H9 (cell line): ENCODE measurements around the gene OR52A5. TPM values are rescaled to one million over a fixed set of nuclear protein-coding genes. Genes with fewer than 3 reads are reported as not detected.

Source experiments
- DNase-seq: peaks from one replicate; pipeline ENCODE4 v3.0.0-alpha.2; 2017
- H2AFZ ChIP-seq: one replicate; pipeline ENCODE4 v1.6.1; 2013; ENCODE audit warnings: mild to moderate bottlenecking, low read length, control low read depth, moderate library complexity
- H2AK5ac ChIP-seq: 2 replicates; pipeline ENCODE4 v1.6.1; 2013; ENCODE audit warnings: low read length, control low read depth, mixed read lengths; ENCODE audit not compliant: insufficient read length
- H2BK120ac ChIP-seq: one replicate; pipeline ENCODE4 v1.6.1; 2013; ENCODE audit warnings: low read depth, mild to moderate bottlenecking, low read length, control low read depth, inconsistent platforms; ENCODE audit not compliant: poor library complexity, severe bottlenecking
- H2BK12ac ChIP-seq: 2 replicates; pipeline ENCODE4 v1.6.1; 2013; ENCODE audit warnings: low read length, control low read depth, mixed read lengths, low read depth; ENCODE audit not compliant: insufficient read length
- H2BK15ac ChIP-seq: 2 replicates; pipeline ENCODE4 v1.6.1; 2013; ENCODE audit warnings: low read depth, low read length, control low read depth
- H2BK20ac ChIP-seq: one replicate; pipeline ENCODE4 v1.6.1; 2013; ENCODE audit warnings: low read depth, mild to moderate bottlenecking, low read length, control low read depth, inconsistent platforms; ENCODE audit not compliant: poor library complexity, severe bottlenecking
- H2BK5ac ChIP-seq: 2 replicates; pipeline ENCODE4 v1.6.1; 2013; ENCODE audit warnings: low read length, control low read depth, mixed read lengths; ENCODE audit not compliant: insufficient read length
- H3K14ac ChIP-seq: 2 replicates; pipeline ENCODE4 v1.6.1; 2013; ENCODE audit warnings: low read length, control low read depth; ENCODE audit not compliant: insufficient read depth
- H3K18ac ChIP-seq: 2 replicates; pipeline ENCODE4 v1.6.1; 2013; ENCODE audit warnings: low read depth, mild to moderate bottlenecking, mixed read lengths, low read length, control low read depth; ENCODE audit not compliant: insufficient read length
- H3K23ac ChIP-seq: 2 replicates; pipeline ENCODE4 v1.6.1; 2013; ENCODE audit warnings: low read length, control low read depth, mixed read lengths, low read depth; ENCODE audit not compliant: insufficient read length
- H3K23me2 ChIP-seq: 2 replicates; pipeline ENCODE4 v1.6.1; 2013; ENCODE audit warnings: low read depth, mild to moderate bottlenecking, mixed read lengths, low read length, control low read depth; ENCODE audit not compliant: insufficient read length, poor library complexity, severe bottlenecking
- H3K27ac ChIP-seq: 2 replicates; pipeline ENCODE4 v1.5.1; 2013; ENCODE audit warnings: low read length, control low read depth, mixed read lengths, low read depth; ENCODE audit not compliant: insufficient read length
- H3K27me3 ChIP-seq: 2 replicates; pipeline ENCODE4 v1.6.1; 2013; ENCODE audit warnings: low read length, control low read depth, inconsistent platforms; ENCODE audit not compliant: insufficient read depth
- H3K4ac ChIP-seq: 2 replicates; pipeline ENCODE4 v1.6.1; 2013; ENCODE audit warnings: low read depth, mild to moderate bottlenecking, control low read depth, inconsistent platforms, low read length, moderate library complexity
- H3K4me1 ChIP-seq: 2 replicates; pipeline ENCODE4 v1.6.1; 2013; ENCODE audit warnings: low read length, control low read depth, inconsistent platforms; ENCODE audit not compliant: insufficient read depth
- H3K4me2 ChIP-seq: 2 replicates; pipeline ENCODE4 v1.6.1; 2013; ENCODE audit warnings: low read length, control low read depth, mixed read lengths; ENCODE audit not compliant: insufficient read length, insufficient read depth
- H3K56ac ChIP-seq: 2 replicates; pipeline ENCODE4 v1.6.1; 2013; ENCODE audit warnings: low read depth, mild to moderate bottlenecking, mixed read lengths, low read length, control low read depth; ENCODE audit not compliant: insufficient read length
- H3K79me1 ChIP-seq: 2 replicates; pipeline ENCODE4 v1.6.1; 2013; ENCODE audit warnings: low read depth, mild to moderate bottlenecking, moderate library complexity, low read length, control low read depth, inconsistent platforms; ENCODE audit not compliant: insufficient read depth, poor library complexity, severe bottlenecking
- H3K79me2 ChIP-seq: 2 replicates; pipeline ENCODE4 v1.6.1; 2013; ENCODE audit warnings: low read length, control low read depth, inconsistent platforms; ENCODE audit not compliant: insufficient read depth
- H3K9ac ChIP-seq: 2 replicates; pipeline ENCODE4 v1.6.1; 2013; ENCODE audit warnings: low read length, control low read depth, mixed read lengths; ENCODE audit not compliant: insufficient read length; ENCODE audit errors: extremely low read depth
- H3K9me3 ChIP-seq: one replicate; pipeline ENCODE4 v1.6.1; 2013; ENCODE audit warnings: low read depth, low read length, inconsistent platforms; ENCODE audit not compliant: control insufficient read depth
- H3T11ph ChIP-seq: one replicate; pipeline ENCODE4 v1.6.1; 2013; ENCODE audit warnings: mild to moderate bottlenecking, low read length, control low read depth, inconsistent platforms
- H4K20me1 ChIP-seq: one replicate; pipeline ENCODE4 v1.6.1; 2013; ENCODE audit not compliant: control insufficient read depth, insufficient read length, insufficient read depth
- H4K5ac ChIP-seq: 2 replicates; pipeline ENCODE4 v1.6.1; 2013; ENCODE audit warnings: low read depth, mild to moderate bottlenecking, mixed read lengths, low read length, control low read depth; ENCODE audit not compliant: insufficient read length
- H4K8ac ChIP-seq: replicated peaks from 2 replicates; pipeline ENCODE4 v1.6.1; 2013; ENCODE audit warnings: low read length, control low read depth, mixed read lengths, low read depth; ENCODE audit not compliant: insufficient read length
- H4K91ac ChIP-seq: 2 replicates; pipeline ENCODE4 v1.6.1; 2013; ENCODE audit warnings: low read depth, mild to moderate bottlenecking, moderate library complexity, mixed read lengths, low read length, control low read depth; ENCODE audit not compliant: insufficient read length
- H3K27ac Mint-ChIP-seq, 3 experiments: 2 replicates in 2 of 3; 3 replicates in 1 of 3; pipeline ENCODE4 v1.8.0; 2020 to 2021; ENCODE audit warnings: mixed read lengths in 3 of 3, mild to moderate bottlenecking in 1 of 3, moderate library complexity in 1 of 3
- H3K27me3 Mint-ChIP-seq: 2 replicates; pipeline ENCODE4 v1.8.0; 2021; ENCODE audit warnings: low read depth, mild to moderate bottlenecking, moderate library complexity, mixed read lengths
- H3K36me3 Mint-ChIP-seq, 3 experiments: 2 replicates in 2 of 3; 3 replicates in 1 of 3; pipeline ENCODE4 v1.8.0; 2020 to 2021; ENCODE audit warnings: low read depth in 3 of 3, mixed read lengths in 3 of 3; ENCODE audit not compliant: insufficient read depth in 1 of 3
- H3K4me1 Mint-ChIP-seq, 2 experiments: 2 replicates each; pipeline ENCODE4 v1.8.0; 2020; ENCODE audit warnings: mixed read lengths in 2 of 2
- H3K4me3 Mint-ChIP-seq, 2 experiments: 2 replicates in 1 of 2; 3 replicates in 1 of 2; pipeline ENCODE4 v1.8.0; 2020 to 2021; ENCODE audit warnings: mild to moderate bottlenecking in 2 of 2, mixed read lengths in 2 of 2, moderate library complexity in 1 of 2
- H3K9me3 Mint-ChIP-seq, 2 experiments: 2 replicates in 1 of 2; 3 replicates in 1 of 2; pipeline ENCODE4 v1.8.0; 2020; ENCODE audit warnings: mild to moderate bottlenecking in 2 of 2, mixed read lengths in 2 of 2, moderate library complexity in 1 of 2
- CTCF ChIP-seq: fragments of 200-600 bp; sonication (generic); conservative IDR thresholded peaks from 3 replicates; pipeline ENCODE4 v1.8.0; 2021; ENCODE audit warnings: antibody characterized with exemption, mild to moderate bottlenecking
- WGBS: extraction: QIAGEN DNeasy Blood & Tissue Kit; methylation state at CpG from one replicate; pipeline ENCODE4 v1.1.7; 2013; ENCODE audit warnings: missing lambda C conversion rate, low lambda C conversion rate, mixed read lengths; ENCODE audit not compliant: insufficient read length; ENCODE audit errors: extremely low coverage; 5-methylcytosine and 5-hydroxymethylcytosine counted together
- total RNA-seq: library from RNA; stranded (reverse); gene quantifications from 2 replicates; pipeline ENCODE4 v1.2.1, GENCODE V29; 2021

The OR52A5 gene
- total RNA-seq, 1 experiment from 2014 or later = not detected

GRCh38 chr11:5129457-5129877, 8.7 kb downstream of the OR52A5 start:
- Histone ChIP-seq H2BK20ac (no peak overlapping the region), H3K27ac (no peak overlapping the region), H3K23me2 (no peaks in the 10 kb centered on the region), H2AK5ac (no peak overlapping the region), H2BK12ac (no peak overlapping the region), H2AFZ (no peak overlapping the region), H3K23ac (no peak overlapping the region), H3K9ac (no peak overlapping the region), H3K56ac (no peak overlapping the region), H4K5ac (no peak overlapping the region), H3K27me3 (no peaks in the 10 kb centered on the region), H2BK15ac (no peak overlapping the region), H2BK5ac (no peak overlapping the region), H4K20me1 (no peaks in the 10 kb centered on the region), H3K9me3 (no peaks in the 10 kb centered on the region), H4K8ac (no peak overlapping the region), H4K91ac (no peak overlapping the region), H3K4me1 (no peaks in the 10 kb centered on the region), H2BK120ac (no peak overlapping the region), H3K79me2 (no peaks in the 10 kb centered on the region), H3K4me2 (no peak overlapping the region), H3T11ph (no peak overlapping the region), H3K79me1 (no peaks in the 10 kb centered on the region), H3K4ac (no peak overlapping the region), H3K18ac (no peak overlapping the region), H3K14ac (no peak overlapping the region)
- no peak overlapping the region for H3K27ac Mint-ChIP-seq
- no peaks in the 10 kb centered on the region for H3K27me3 Mint-ChIP-seq
- no peaks in the 10 kb centered on the region for H3K4me1 Mint-ChIP-seq
- no peak overlapping the region for H3K4me3 Mint-ChIP-seq
- no peaks in the 10 kb centered on the region for H3K36me3 Mint-ChIP-seq
- H3K9me3 Mint-ChIP-seq = no peaks in the 10 kb centered on the region
- DNase-seq = no peak
- no CpG with 5 or more reads among the region's 2 CpGs for WGBS
- no peak for TF ChIP-seq CTCF
